T-helper 22 cell (primary cell): ENCODE data around the gene FGF12.

Source experiments
- DNase-seq: peaks from one replicate; pipeline ENCODE4 v3.0.0-alpha.2; 2020; ENCODE audit warnings: low read depth

FGF12 gene

GRCh38 chr3:192684151-192684550 lies 43.2 kb downstream of the FGF12 start:
- no peak for DNase-seq

- DNase-seq = no peak
Measured at GRCh38 chr3:192675958-192676649, 51.2 kb downstream of the FGF12 start.

DNA sequence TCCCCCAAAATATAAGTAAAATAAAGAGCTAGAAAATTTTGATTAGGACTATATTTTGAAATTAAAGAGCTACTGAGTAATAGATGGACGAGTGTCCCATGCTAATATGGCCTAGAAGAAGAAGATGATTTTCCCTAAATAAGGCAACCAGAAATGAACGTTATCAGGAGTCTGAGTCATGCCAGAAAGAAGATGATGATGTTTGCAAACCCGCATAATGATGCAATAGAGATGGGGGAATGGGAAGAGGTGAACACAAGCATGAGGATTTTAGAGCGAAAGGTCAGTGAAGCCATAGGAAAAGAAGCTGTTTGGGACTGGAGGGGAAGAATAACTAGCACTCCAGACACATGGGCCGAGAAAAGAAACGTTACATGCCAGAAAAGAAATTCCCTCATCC lies 71.7 kb downstream of the FGF12 start:
- DNase-seq = no peak

DNA sequence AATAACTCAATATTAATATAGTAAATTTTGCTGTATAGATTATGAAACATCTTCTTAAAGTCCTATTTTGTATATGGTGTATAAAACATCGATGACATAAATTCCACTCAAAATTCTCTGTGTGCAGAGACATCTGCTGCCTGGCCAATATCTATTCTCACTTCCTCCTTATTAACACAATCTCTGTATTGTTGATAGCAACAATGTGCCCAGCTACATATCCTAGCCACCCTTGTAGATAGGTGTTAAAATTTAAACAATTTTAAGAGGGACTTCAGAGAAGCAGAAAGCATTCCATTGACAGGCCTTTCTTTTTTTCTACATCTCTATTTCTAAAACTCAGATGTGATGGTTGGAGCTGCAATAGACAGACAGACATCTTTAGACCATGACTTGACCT lies 72.3 kb downstream of the FGF12 start:
- DNase-seq = no peak

- DNase-seq = no peak
Measured at GRCh38 chr3:192653862-192654261, 73.5 kb downstream of the FGF12 start.

DNA sequence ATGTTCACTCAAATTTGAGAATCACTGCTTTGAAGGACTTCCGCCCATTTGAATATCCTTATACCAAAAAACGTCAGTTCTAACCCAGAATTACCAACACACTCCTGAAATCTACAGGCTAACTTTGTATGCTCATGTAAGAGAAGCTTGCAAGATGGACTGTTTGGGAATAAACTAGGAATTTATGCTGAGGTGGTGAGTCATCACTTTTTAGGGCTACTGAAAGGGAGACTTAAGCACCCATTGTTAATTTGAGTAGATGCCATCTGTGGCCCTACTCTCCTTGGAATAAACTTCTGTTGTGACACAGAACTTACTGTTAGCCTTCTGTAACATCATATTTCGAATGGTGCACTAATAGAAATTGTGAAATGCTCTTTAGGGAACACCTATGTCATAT lies 74.6 kb downstream of the FGF12 start:
- no peak for DNase-seq

GRCh38 chr3:192651836-192652512 lies 75.4 kb downstream of the FGF12 start:
- no peak for DNase-seq

DNA sequence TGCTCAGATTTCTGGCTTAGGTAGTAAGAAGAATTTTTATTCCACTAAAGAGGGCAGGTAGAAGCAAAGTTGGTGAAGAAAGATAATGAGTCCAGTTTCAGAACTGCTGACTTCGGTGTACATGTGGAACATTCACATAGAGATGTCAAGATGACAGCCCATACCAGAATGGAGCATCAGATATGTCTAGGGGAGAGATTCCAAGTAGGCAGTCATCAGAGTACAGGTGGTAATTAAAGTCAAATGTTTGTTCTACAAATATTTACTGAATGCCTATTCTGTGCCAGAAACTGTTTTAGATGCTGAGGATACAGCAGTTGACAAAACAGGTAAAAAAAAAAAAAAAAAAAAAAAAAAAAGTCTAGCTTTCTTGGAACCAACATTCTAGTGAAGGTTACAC lies 81.9 kb downstream of the FGF12 start:
- DNase-seq = no peak

GRCh38 chr3:192642651-192643050 lies 84.7 kb downstream of the FGF12 start:
- no peak for DNase-seq

- no peak for DNase-seq
Measured at GRCh38 chr3:192641919-192642318, 85.4 kb downstream of the FGF12 start.

DNA sequence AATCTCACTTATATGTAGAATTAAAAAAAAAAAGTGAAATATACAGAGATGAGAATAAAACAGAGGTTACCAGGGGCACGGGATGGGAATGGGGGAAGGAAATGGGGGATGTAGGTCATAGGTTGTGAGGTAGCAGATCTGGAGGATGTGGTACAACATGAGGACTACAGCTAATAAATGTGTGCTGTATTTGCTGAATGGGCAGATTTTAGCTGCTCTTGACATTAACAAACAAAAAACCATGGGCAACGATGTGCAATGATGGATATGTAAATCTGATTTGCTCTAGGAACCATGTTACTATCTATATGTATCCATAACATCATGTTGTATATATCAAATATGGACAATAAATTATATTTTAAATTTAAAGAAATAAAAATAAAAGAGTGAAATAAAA lies 87.4 kb downstream of the FGF12 start:
- DNase-seq = no peak

GRCh38 chr3:192637803-192638202 lies 89.5 kb downstream of the FGF12 start:
- DNase-seq = no peak

- DNase-seq = no peak
Measured at GRCh38 chr3:192636517-192637444, 90.6 kb downstream of the FGF12 start.

DNA sequence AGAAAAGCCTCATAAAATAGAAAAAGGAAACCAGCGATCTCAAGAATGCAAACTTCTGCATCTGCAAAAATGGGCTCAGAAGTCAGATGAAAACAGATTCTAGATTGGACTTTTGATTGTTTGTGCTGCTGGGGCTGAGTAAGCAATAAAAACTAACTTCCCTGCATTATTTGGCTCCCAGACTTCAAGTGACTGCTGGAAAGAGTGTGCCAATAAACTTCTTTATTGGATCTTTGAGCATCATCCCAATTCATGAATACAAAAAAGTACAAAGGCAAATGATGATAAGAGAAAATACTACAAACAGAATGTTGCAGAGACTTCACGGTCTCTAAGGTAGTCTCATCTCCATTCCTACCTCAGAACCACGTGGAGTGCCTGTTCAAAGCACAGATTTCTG lies 97.9 kb downstream of the FGF12 start:
- no peak for DNase-seq

DNA sequence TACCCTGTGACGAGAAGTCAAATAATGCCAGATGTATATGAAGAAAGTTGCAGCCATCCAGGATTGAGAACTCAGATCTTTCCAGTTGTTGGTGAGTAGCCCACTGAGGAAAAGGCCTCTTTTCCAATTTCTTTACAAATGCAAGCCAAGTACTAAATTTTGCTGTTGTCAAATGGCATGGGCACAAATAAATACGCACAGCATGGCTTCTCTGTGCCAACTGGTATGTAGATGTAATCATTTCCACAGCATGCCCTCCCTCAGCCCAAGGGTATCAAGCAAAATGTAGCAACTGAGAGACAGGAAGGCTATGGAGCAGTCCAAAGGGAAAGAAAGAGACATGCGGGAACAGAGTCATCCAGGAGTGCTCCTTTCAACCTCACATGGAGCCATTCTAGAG lies 105.4 kb downstream of the FGF12 start:
- no peak for DNase-seq

DNA sequence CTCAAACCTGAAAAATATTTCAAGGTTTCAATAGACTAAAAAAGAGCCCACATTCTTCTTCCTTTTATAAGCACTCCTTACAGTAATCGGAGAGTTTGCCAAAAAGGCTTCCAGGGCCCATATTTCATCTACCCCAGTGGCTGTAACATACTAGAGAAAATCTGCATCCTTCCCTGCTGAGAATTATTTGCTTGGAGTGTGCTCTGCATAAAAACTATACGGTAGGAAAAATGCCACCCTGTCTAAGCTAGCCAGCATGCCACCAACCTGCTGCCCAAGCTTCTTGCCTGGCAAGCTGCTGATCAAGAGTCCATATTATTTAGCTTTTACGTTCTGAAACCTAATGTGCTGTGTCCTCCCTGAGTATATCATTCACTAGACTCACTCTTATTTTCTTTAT lies 107.1 kb downstream of the FGF12 start:
- no peak for DNase-seq

DNA sequence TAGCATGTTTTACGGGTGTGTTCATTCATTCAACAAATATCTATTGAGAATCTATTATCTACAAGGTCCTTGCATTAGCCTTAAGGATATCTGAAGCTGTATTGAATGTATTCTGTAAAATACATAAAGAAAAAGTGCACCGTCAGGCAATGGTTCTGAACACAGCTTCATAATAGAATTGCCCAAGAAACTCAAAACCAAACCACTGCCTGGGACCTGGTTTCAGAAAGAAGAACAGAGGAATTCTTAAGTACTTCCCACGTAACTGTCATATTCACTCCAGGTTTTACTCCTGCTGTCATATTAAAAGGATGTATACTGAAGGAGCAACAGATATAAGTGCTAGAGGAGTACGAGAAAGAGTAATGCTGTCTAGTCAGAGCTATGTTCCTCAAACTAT lies 115.9 kb downstream of the FGF12 start:
- DNase-seq = no peak

DNA sequence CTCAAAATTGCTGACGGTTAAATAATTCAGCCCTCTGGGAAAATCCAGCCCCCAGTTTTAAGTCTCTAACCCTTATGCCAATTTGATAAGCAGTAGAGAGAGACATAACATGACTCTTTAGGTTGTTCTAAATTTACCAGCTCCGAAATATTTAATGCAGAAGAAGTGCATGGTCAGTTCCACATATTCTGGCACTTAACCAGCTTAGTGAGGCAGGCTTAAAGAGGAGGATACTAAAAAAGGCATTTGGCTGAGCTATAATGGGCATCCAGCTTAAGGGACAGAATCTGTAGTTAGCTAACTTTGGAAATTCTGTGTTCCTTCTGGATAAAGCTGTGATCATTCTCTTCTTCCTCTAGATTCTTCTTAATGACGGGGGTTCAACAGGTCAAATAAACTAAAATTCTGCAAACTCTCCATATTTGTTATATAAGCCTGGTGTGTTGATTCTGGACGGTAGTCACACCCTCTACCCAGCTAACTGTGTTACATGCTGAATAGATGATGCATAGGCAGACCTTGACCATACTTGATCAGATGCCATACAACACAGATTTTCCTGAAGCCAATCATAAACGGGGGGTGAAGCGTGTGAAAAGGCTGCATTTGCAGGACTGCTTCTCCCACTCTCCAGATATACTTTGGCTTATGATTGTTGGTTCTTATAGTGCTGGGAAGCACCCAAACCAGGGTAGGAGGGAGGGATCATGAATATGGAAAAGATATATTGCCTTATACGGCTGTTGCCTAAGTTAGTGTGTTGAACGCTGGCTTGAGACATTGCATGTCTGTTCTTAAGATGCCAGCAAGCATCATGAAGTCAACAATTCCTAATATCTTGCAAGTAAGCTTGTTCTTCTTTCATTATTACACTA lies 118.4 kb downstream of the FGF12 start:
- DNase-seq = no peak

DNA sequence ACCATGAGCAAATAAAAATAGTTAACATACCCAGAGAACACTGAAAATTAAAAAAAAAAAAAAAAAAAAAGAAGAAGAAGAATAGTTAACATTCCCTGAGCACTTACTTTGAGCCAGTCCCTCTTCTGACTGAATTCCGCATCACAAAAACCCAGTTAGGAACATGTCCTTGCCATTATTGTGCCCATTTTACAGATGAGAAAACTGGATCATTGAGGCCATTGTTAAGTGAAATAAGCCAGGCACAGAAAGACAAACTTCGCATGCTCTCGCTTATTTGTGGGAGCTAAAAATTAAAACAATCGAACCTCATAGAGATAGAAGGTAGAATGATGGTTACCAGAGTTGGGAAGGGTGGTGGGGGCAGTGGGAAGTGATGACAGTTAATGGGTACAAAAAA lies 119.5 kb downstream of the FGF12 start:
- no peak for DNase-seq

GRCh38 chr3:192597913-192598312 lies 129.4 kb downstream of the FGF12 start:
- no peak for DNase-seq

DNA sequence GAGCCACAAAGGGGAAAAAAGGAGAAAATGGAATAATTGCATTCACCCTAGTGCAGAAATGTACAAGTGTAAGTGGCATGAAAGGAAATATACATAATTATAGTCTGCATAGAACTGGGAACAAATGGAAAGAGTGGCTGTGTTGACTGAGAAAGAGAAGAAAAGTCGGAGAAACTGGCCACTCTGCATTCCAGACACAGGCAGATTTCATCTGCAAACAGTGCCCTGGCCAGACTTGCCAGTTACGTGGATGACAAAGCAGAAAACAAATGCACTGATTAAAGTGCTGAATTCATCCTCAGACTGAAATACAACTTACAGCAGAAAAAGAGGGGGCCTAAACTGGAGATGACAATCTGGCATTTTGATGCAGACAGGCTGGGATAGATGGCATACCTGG lies 129.8 kb downstream of the FGF12 start:
- DNase-seq = no peak

DNA sequence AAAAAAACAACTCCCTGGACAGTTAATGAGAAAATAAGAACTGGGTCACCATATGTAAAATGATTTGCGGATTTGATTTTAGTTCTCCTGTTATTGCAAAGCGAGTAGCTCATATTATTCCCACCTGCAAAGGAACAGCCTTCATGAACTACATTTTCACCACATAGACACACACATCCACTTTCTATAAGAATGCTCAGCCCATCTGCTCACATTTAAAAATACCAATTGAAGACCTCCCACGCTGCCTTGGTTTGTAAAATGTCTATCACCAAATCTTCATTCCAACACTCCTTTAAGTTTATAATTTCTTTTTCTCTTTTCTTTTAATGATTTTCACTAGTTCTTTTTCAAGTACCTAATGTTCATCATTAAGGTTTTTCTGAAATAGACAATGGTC lies 148.6 kb downstream of the FGF12 start:
- no peak for DNase-seq
